ENCODE measurements around the gene STX1B. TPM values are rescaled to one million over a fixed set of nuclear protein-coding genes. Genes with fewer than 3 reads are reported as not detected.
A peak's percentile ranks its signal among the peaks of the same experiment; 100 is the strongest.
"Not testable (repeated sequence)": the region's sequence is repeated elsewhere in the genome, so short reads cannot be mapped to it uniquely, and the experiment has no call there.

STX1B gene
- total RNA-seq, 2 donors from 2014 or later: 0.35 to 0.52 TPM

DNA sequence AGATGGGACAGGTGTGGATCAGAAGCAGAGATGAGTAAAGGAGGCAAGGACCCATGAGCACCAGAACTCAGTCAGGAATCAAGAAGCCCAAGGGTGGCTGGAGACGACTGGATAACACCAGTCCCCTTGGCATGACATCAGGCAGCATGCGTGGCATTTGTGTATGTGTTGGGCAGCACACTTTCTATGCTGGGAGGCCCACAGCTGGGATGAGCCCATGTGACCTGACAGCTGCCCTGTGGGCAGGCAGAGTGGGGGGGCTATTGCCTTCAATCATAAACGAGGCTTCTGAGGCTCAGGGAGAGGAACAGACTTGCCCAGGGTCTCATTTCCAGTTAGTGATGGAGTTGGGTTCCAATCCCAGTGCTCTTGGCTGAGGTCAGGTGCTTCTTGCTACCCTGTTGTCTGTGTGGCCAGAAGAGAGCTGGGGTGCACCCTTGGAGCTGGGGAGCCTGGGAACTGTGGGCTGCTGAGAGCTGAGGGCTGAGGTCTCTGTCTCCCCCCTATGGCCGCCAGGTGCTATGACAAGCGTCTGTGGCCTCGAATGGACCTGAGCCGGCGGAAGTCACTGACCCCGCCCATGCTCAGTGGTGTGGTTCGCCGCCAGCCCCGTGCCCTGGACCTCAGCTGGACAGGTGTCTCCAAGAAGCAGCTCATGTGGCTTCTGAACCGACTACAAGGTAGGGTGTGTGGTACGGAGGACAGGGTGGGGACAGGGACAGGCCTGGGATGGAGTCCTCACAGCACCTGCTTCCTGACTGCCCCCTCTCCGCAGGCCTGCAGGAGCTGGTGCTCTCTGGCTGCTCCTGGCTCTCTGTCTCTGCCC is 68.6 kb downstream of the STX1B start:
- Histone ChIP-seq H3K27me3 (no peaks in the 10 kb centered on the region), H3K27ac (peak overlapping the region; percentile 55), H3K4me1 (peaks cover 10% of the 10 kb centered on the region), H3K9ac (ENCODE audit: low read depth in 2 of 2, low read length in 2 of 2) (peak overlapping the region in 1 of 2 donors; percentile 32), H3K4me3 (no peak overlapping the region), H3K36me3 (no peaks in the 10 kb centered on the region), H3K9me3 (no peaks in the 10 kb centered on the region)
- DNase-seq: peak; percentile 84
- intact Hi-C loops (cut with DNase I): no loop called here
- TF ChIP-seq, protein P1, sequence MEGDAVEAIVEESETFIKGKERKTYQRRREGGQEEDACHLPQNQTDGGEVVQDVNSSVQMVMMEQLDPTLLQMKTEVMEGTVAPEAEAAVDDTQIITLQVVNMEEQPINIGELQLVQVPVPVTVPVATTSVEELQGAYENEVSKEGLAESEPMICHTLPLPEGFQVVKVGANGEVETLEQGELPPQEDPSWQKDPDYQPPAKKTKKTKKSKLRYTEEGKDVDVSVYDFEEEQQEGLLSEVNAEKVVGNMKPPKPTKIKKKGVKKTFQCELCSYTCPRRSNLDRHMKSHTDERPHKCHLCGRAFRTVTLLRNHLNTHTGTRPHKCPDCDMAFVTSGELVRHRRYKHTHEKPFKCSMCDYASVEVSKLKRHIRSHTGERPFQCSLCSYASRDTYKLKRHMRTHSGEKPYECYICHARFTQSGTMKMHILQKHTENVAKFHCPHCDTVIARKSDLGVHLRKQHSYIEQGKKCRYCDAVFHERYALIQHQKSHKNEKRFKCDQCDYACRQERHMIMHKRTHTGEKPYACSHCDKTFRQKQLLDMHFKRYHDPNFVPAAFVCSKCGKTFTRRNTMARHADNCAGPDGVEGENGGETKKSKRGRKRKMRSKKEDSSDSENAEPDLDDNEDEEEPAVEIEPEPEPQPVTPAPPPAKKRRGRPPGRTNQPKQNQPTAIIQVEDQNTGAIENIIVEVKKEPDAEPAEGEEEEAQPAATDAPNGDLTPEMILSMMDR (IDR thresholded peaks at IDR 0.05): peak; percentile 89

DNA sequence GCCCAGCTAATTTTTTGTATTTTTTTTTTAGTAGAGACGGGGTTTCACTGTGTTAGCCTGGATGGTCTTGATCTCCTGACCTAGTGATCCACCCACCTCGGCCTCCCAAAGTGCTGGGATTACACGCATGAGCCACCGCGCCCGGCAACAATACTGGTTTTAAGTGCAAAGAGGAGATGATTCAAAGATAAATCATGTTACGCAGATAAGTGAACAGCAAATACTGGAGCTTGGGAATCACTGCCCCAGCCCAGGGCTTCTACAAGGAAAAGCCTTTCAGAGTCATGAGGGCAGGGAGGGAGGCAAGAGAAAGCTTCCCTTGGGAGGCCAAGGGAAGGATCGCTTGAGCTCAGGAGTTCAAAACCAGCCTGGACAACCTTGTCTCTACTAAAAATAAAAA is 70.9 kb downstream of the STX1B start:
- intact Hi-C loops (cut with DNase I); H3K27ac ChIP-seq; H3K9ac ChIP-seq (ENCODE audit: low read depth in 2 of 2, low read length in 2 of 2); H3K4me3 ChIP-seq; H3K27me3 ChIP-seq; H3K36me3 ChIP-seq; H3K9me3 ChIP-seq; DNase-seq: not testable (repeated sequence)
- peaks cover 10% of the 10 kb centered on the region for H3K4me1 ChIP-seq

Other genes with a start within 250 kb of the STX1B start
- 10 to 100 TPM in 1 of 2 donors, 1 to 10 TPM in 1; 8.6 to 12.7 TPM for gene CFAP119, start 248.6 kb downstream of the STX1B start, total RNA-seq
- 100 to 1,000 TPM in 1 of 2 donors, 10 to 100 TPM in 1; 94.6 to 117 TPM for gene RNF40, start 248.3 kb downstream of the STX1B start, total RNA-seq
- gene ZNF629, start 223.4 kb downstream of the STX1B start, total RNA-seq: 10 to 100 TPM; 11.8 to 15.2 TPM
- 10 to 100 TPM; 19.9 to 34.5 TPM for gene BCL7C, start 116.6 kb downstream of the STX1B start, total RNA-seq
- gene CTF1, start 114.0 kb downstream of the STX1B start, total RNA-seq: 1 to 10 TPM in 1 of 2 donors, under 1 TPM in 1; 0.72 to 1.6 TPM
- gene FBXL19, start 87.1 kb downstream of the STX1B start, total RNA-seq: 10 to 100 TPM; 21.9 to 44.8 TPM
- 10 to 100 TPM; 14.3 to 22.1 TPM for gene ORAI3, start 61.6 kb downstream of the STX1B start, total RNA-seq
- gene SETD1A, start 52.9 kb downstream of the STX1B start, total RNA-seq: 10 to 100 TPM; 11.6 to 15.9 TPM
- gene HSD3B7, start 25.4 kb downstream of the STX1B start, total RNA-seq: 10 to 100 TPM; 19.0 to 20.9 TPM
- gene STX4, start 22.9 kb upstream of the STX1B start, total RNA-seq: 10 to 100 TPM; 70.8 to 71.4 TPM
- gene ZNF668, start 63.6 kb upstream of the STX1B start, total RNA-seq: 10 to 100 TPM in 1 of 2 donors, 1 to 10 TPM in 1; 7.8 to 12.8 TPM
- gene ZNF646, start 63.8 kb upstream of the STX1B start, total RNA-seq: 10 to 100 TPM; 18.4 to 20.0 TPM
- gene PRSS53, start 78.3 kb upstream of the STX1B start, total RNA-seq: 1 to 10 TPM in 1 of 2 donors, under 1 TPM in 1; 0.77 to 2.6 TPM
- 10 to 100 TPM; 39.5 to 50.3 TPM for gene VKORC1, start 84.2 kb upstream of the STX1B start, total RNA-seq
- 10 to 100 TPM; 41.3 to 43.4 TPM for gene BCKDK, start 97.7 kb upstream of the STX1B start, total RNA-seq
- 10 to 100 TPM; 42.2 to 69.5 TPM for gene KAT8, start 107.0 kb upstream of the STX1B start, total RNA-seq
- gene PRSS8, start 125.1 kb upstream of the STX1B start, total RNA-seq: 100 to 1,000 TPM; 337 to 347 TPM
- 1 to 10 TPM; 3.6 to 6.4 TPM for gene PRSS36, start 139.4 kb upstream of the STX1B start, total RNA-seq
- 100 to 1,000 TPM; 134 to 252 TPM for gene FUS, start 169.5 kb upstream of the STX1B start, total RNA-seq
- gene PYCARD, start 192.1 kb upstream of the STX1B start, total RNA-seq: 100 to 1,000 TPM; 118 to 119 TPM
- under 1 TPM in 1 of 2 donors, not detected in 1; 0.02 TPM for gene TRIM72, start 203.5 kb upstream of the STX1B start, total RNA-seq
- gene PYDC1, start 206.5 kb upstream of the STX1B start, total RNA-seq: not detected
- 1 to 10 TPM; 2.7 to 3.7 TPM for gene ITGAM, start 249.3 kb upstream of the STX1B start, total RNA-seq